ENCODE data around the gene TMEM131.

The TMEM131 gene

DNA sequence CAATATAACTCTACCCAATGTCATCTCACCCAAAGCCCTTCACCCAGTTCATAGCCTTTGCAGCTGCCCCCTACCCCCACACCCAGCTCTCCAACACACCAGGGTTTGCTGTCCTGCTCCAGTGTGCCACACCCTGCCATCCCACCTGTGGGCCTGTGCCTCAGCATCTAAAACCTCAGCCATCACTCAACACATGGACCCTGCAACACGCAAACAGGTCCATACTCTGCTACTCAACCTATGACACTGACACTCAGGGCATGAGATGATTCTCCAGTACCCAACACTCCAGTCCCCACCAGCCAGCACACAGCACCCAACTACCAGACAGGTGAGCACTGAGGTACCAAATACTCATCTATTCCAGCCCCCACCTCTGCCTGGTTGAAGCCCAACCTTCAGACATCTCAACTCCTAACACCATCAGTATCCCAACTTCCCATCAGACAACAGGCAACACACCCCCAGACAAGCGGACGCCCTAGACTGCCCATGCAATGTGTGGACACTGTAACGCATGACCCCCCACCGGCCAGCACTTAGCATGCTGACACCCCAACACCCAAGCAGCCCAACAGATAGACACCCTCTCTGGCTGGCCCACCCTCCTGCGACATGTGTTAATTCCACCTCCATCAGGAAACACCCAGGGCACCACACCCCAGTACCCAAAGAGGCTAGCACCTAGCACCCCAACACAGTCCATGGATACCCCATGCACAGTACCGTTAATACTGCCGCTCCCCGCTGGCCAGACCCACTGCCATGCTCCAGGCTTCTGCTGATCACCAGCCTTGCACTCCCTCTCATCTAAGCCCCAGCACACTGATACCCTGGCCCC, 257.3 kb downstream of the TMEM131 start:
- no peak for DNase-seq (ENCODE audit: low spot score)

DNA sequence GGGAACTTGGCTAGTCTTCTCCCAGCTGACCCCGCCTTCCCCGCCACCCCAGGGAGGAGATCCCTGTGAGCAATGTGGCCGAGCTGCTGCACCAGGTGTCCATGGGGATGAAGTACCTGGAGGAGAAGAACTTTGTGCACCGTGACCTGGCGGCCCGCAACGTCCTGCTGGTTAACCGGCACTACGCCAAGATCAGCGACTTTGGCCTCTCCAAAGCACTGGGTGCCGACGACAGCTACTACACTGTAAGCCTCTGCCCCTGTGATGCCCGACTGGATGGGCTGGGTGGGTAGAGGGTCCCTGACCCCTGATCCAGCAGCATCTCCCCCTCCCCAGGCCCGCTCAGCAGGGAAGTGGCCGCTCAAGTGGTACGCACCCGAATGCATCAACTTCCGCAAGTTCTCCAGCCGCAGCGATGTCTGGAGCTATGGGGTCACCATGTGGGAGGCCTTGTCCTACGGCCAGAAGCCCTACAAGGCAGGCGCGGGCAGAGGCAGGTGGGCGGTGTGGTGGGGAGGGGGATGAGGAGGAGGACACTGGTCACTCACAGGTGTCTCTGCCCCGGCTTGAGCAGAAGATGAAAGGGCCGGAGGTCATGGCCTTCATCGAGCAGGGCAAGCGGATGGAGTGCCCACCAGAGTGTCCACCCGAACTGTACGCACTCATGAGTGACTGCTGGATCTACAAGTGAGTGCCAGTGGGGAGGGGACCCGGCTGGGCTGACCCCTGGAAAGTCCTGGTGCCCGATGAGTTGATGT, 258.1 kb downstream of the TMEM131 start:
- no peak for DNase-seq (ENCODE audit: low spot score)

DNA sequence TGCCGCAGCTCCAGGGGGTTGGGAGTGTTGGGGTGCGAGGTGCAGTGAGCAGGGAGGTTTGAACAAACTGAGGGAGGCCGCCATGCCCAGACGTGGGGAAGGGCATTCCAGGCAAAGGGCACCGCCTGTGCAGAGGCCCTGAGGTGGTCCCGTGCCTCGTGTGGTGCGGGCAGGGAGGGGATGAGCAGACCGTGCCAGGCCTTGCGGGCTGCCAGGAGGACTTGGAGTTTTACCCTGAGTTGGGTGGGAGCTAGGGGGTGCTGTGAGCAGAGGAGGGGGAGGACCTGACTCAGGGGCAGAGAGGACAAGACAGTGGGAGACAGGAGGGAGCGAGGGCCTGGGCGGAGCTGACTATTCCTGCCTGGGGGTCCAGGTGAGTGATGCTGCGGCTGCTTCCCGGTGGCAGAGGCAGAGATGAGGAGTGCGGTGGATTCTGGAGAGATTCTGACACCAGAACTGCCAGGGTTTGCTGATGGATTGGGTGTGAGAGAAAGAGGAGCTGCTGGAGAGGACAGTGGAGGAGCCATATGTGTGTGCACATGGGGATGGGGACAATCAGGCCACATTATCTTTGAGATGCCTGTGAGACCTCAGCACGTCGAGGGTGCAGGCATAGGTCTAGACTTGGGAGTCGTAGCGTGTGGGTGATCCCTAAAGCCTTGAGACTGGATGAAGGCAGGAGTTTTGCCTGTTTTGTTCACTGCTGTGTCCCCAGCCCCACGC, 259.0 kb downstream of the TMEM131 start:
- DNase-seq (ENCODE audit: low spot score) = no peak

DNA sequence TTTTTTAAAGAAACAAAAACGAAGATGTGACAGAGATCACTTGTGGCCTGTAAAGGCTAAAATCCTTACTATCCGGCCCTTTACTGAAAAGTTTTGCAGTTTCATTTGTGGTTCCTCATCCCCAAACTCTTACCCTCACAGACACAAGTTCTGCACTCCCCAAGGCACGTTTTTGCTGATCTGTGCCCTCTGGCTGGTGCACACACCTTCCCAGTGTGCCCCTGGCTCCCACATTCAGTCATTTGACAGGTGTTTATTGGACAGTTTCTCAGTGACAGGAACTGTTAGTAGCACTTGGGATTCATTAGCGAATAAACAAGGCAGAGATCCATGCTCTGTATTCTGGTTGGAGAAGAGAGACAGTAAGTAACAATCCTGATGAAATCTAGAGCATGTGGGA, 259.6 kb downstream of the TMEM131 start:
- no peak for DNase-seq (ENCODE audit: low spot score)

DNA sequence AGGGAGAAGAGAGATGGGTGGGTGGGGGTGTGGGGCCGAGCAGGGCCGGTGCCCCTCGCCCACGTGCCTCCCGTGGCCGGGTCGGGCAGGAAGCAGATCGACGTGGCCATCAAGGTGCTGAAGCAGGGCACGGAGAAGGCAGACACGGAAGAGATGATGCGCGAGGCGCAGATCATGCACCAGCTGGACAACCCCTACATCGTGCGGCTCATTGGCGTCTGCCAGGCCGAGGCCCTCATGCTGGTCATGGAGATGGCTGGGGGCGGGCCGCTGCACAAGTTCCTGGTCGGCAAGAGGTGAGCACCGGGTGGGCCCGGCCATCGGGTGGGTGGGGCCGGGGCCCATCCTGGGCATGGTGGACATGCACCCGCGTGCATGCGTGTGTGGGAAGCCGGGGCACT, 260.6 kb downstream of the TMEM131 start:
- no peak for DNase-seq (ENCODE audit: low spot score)

DNA sequence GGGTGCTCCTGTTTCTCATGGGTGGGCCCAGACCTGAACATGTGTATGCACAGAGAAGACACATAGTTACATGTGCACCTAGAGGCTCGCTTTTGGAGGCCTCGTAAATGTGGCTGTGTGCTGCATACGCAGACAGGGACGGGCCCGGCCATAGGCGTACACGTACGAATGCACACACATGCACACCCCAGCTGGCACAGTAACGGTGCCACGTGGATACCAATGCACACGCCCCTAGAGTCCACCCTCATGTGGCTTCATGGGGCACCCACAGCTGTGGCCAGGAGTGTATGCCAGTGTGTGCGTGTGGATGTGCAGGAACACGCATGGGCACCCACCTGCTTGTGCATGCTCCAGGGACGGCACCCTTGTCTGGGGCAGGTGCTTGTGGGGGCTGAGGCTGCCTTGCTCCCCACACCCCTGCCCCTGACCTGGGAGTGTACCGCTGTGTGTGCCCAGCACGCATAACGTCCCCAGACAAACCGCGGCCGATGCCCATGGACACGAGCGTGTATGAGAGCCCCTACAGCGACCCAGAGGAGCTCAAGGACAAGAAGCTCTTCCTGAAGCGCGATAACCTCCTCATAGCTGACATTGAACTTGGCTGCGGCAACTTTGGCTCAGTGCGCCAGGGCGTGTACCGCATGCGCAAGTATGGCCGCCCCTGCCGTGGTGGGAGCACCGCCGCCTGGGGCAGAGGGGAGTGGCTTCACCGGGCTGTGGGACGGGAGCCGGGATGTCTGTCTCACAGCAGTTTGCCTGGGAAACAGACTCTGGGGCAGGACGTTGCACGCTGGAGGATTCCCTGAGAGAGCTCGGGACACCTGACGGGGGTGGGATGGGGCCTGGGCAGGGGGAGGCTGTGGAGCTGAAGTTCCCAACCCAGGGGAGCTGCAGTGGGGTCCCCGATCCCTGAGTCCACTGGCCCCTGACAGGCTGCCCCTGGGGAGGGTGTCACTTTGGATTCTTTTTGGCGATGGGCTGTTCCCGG, 261.4 kb downstream of the TMEM131 start:
- no peak for DNase-seq (ENCODE audit: low spot score)

DNA sequence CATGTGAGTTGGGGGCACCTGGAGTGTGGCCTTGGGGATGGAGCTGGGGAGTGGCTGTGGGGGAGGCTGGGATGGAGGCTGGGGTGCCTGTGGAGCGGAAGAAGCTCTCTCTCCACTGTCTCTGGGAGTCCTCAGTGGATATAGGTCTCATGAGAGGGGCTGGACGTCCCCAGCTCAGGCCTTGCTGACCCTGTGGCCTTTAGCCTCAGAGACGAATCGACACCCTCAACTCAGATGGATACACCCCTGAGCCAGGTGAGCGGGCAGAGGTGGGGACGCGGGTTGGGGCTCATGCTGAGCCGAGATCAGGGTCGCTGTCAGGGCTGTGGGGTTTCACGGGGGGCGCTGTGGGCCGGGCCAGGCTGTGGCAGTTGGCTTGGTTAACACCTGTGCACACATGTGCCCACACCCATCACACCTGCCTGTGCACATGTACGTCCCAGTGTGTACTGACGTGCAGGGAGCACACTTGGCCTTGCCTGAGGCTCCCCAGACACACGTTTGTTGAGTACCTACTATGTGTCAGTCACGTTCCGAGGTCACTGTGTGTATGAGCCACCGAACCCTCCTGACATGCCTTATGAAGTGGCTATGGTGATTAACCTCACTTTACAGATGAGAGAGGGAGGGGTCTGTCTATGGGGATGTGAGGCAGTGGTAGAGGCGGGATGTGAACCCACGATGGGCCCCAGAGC, 262.3 kb downstream of the TMEM131 start:
- no peak for DNase-seq (ENCODE audit: low spot score)

DNA sequence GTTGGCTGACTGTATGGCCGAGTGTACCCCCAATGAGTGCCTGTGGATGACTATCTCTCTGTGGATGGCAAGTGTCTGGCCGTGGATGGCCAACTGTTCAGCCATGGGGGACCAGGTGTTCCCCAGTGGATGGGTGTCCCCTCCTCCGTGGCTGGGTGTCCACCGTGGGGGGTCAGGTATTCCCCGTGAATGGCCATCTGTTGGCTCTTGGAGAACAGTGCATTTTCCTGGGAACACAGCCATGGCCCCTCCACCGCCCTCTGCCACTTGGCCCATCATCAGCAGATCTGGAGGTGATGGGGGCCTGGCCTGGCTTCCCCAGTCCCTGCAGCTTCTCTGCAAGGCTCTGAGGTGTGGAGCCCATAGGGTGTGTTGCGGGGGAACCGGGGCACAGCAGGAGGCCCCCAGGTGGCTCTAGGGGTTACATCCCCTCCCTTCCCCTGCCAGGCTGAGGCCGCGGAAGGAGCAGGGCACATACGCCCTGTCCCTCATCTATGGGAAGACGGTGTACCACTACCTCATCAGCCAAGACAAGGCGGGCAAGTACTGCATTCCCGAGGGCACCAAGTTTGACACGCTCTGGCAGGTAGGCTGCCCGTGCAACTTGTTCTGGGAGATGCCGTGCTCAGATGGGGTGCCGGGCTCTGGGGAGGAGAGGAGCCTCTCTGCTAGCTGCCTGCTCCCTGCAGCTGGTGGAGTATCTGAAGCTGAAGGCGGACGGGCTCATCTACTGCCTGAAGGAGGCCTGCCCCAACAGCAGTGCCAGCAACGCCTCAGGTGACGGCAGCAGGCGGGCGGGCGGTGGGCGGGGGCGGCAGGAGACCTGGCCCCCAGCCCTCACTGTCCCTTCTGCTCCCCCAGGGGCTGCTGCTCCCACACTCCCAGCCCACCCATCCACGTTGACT, 263.1 kb downstream of the TMEM131 start:
- no peak for DNase-seq (ENCODE audit: low spot score)

DNA sequence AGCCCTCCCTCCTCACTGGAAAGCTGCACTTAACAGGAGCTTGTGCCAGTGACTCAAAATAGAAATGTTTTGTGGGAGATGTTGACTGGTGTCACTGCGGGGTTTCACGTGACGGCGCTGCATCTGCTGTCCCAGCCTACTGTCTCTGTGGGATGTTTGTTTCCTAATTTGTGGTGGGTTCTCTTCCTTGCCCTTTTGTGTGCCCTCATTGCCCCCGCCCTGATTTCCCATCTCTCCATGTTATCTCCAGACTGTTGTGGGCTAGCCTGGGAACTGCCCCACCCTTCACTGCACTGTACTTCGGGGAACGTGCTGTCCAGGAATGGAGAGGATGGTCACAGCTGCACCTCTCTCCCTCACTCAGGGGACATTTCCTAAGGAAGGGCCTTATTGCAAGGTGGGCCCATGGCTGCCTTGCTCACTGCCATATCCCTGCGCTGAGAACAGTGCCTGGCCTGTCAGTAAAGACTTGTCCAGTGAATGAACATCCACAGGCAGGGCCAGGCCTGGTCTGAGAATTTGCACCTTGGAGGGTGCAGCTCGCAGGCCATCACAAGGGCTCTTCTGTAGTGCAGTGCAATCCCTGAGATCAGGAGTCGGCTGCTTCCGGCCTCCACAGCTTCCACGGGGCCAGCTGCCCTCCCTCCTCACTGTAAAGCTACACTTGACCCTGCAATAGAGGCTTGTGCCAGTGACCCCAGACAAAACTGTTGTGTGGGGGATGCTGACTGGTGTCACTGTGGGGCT, 264.3 kb downstream of the TMEM131 start:
- DNase-seq (ENCODE audit: low spot score) = no peak

DNA sequence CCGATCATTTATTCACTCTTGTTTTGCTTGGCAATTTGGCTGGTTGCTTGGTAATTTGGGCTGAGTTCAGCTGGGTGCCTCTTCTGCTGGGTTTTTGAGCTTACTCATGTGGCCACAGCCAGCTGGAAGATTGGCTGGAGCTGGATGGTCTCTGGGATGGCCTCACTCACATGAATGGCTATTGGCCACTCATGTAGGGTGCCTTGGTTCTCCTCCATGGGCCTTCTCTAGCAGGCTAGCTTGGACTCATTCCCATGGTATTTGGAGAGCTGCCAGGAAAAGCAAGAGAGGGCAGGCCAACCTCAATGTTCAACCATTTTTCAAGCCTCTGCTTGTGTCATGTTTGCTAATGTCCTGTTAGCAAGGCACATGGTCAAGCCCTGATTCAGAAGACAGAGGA, 265.5 kb downstream of the TMEM131 start:
- no peak for DNase-seq (ENCODE audit: low spot score)

DNA sequence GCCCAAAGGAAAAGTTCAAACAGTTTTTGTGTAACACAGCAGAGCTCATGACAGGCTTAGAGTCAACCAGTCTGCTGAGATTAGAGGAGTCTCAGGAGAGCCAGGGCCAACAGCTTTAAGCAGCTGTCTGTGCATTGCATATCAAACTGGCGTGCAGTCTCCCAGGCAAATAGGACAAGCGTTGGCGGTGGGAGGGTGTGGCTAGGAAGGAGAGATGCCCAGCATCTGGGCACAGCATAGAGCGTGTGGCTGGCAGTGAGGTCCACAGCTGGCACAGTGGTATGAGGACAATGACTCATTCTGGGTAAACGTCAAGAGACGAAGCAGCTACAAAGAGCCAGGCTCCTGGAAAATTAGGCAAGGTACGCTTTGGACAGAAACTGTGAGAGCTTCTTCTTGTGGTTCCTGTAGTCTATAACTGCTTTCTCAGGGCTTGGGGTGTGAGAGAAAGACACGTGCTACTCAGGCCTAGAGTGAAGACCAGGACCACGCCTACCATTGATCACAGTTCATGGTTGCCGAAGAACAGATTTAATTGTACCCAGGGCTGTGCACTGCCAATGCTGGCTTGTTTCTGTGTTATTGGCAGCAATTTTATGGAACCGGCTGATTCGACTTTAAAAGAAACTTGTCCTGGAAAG, 267.5 kb downstream of the TMEM131 start:
- DNase-seq (ENCODE audit: low spot score) = no peak

DNA sequence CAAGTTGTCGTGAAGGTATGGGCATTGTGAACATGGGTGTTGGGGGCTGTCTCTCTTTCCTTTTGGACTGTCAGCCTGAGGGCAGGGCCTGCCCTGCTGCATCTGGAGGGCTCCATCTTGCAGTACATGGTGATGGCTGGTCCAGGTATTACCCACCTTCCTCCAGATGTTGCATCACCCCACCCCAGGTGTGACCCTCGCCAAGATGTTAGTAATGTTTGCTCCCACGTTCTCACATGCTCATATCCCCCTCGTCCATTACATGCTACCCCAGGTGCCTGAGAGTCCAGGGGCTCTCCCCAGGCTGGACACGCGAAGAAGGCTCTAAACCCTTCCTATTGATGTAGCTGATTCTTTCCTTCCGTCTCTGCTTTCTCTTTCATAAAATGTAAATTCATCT, 268.5 kb downstream of the TMEM131 start:
- no peak for DNase-seq (ENCODE audit: low spot score)

DNA sequence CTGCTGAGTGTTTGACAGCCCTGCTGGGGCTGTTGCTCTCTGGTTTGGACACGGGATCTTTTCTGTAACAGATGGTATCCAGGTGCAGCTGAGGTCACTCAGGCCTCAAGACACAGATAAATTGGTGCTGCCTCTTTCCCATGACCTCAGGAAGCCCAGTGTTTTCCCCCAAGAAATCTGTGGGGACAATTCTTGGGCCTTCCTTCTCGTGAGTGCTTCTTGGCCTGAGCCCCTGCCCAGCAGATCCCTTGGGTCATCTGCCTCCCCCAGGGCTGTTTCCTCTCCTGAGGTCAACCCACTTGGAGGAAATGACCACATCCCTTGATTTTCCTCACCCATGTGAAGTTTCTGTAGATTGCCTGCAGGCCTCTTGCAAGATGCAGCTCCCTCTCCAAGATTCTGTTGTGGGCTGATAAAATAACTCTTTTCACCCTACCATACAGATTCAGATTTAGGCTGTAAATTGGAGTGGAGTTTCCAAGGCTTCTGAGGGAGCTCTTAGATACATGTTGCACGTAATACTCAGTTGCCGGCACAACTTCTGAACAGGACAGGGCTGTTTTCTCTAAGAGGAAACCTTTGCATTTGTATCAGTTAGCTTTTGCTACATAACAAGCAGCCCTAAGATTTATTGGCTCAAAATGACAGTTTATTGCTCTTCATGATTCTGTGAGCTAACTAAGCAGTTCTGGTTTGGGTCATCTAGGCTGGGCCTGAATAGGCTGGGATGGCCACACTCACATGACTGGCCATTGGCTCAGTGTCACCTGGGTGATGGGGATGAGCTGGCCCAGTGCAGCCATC, 269.3 kb downstream of the TMEM131 start:
- DNase-seq (ENCODE audit: low spot score) = no peak

DNA sequence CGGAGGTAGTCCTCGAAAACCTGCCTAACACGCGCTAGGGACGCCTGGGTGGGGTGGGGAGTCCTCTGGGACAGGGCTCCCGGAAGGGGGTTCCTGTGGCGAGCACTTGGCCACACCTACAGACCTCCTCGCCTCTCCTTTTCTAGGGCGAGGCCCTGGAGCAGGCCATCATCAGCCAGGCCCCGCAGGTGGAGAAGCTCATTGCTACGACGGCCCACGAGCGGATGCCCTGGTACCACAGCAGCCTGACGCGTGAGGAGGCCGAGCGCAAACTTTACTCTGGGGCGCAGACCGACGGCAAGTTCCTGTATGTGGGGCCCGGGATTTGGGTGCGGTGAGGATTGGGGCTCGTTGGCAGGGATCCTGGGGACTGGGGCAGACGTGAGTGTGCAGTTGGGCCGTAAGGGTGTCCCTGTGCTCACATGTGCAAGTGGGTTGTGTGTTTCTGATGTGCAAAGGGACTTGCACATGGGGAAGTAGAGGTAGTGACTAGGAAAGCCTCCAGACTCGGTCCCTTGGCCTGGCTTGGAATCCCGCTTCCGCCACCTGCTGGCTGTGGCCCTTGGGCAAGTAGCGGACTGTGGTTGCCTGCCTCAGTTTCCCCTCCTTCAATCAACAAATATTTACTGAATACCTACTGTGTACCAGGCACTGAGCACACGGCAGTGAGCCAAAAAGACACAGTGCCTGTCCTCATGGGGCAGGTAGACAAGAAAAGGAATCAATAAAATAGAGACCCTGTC, 270.6 kb downstream of the TMEM131 start:
- no peak for DNase-seq (ENCODE audit: low spot score)

DNA sequence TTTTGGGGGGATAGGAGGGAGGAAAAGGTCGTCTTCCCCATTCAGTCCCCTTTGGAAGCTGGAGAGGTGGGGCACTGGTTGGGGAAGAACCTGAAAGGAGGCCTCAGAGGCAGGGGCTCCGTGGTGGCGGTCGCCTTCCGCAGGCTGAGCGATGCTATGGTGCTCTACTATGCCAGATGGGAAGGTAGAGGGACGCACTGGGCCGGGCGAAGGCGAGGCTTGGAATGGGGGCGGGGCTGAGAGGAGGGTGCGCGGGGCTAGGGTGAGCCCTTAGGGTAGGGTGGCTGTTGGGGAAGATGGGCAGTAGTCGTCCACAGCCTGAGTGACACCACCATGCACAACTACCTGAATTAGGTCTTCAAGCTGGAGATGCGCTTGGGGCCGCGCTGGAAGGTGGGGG, 271.2 kb downstream of the TMEM131 start:
- DNase-seq (ENCODE audit: low spot score) = no peak

DNA sequence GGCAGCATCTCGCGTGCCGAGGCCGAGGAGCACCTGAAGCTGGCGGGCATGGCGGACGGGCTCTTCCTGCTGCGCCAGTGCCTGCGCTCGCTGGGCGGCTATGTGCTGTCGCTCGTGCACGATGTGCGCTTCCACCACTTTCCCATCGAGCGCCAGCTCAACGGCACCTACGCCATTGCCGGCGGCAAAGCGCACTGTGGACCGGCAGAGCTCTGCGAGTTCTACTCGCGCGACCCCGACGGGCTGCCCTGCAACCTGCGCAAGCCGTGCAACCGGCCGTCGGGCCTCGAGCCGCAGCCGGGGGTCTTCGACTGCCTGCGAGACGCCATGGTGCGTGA, 271.7 kb downstream of the TMEM131 start:
- no peak for DNase-seq (ENCODE audit: low spot score)
